Measurements from ENCODE around the gene UNC119B.

UNC119B gene

DNA sequence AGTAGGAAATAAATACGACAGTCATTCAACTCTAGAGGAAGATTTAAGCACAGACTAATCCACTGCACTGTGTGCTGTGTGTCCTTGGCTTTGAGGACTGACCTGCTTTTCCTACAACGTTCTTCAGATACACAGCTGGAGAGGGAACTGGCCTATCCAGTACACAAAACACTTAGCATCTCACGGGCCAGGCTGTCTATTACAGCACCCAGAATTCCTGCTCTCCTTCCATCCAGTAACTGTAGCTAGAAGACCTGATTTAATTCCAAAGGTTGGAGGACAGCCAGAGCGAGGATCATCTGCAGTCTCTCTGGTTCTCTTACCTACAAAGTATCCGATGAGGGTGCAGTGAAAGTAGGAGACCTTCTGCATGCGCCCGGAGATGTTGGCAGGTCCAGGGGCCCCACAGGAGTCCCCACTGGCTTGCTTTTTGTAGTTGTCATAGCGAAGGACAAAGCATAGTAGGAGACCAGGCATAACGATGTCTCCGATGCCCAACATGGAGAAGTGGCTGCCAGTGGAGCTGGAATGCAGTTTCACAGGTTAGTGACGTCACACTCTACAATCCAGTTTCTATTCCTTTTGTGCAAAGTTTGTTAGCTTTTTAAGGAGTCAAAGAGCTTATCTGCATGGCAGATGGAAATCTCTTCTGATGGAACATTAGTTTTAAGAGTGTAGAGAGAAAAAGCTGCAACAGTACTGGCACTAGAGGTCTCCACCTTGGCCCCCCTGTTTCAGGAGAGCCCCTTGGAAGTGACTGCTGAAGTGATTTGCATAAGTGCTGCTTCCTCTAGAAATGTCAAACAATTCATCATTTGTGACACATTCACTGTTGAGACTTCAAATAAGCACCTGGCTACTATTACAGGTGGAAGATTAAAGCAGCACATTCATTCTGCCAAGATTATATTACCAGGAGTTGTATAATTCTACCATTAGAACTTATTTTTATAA lies 57.1 kb downstream of the UNC119B start:
- no peak for DNase-seq (ENCODE audit: low spot score)

DNA sequence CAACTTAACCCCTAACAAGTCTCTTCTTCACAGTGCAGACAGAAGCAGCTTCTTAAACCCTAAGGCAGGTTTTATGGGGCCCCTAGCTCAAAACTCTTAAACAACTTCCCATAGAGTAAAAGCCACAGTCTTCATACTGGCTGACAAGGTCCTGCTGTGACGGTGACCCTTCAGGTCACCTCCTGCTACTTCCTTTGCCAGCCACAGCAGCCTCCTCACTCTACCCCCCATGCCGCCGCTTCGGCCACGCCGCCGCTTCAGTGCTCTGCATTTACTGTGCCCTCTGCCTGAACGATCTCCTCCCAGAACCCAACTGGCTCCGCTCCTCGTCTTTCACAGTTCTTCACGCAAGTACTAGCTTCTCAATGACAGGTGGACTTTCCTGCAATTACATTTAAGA lies 60.8 kb downstream of the UNC119B start:
- DNase-seq (ENCODE audit: low spot score): no peak

Measured in HuH-7 (cell line).